GM21367 (cell line): Measurements from ENCODE around the gene IRX6.

Source experiments
- ATAC-seq: cut with Tn5 transposase; IDR thresholded peaks from one replicate; pipeline ENCODE4 v1.9.1; 2021; ENCODE audit not compliant: unreplicated experiment

The IRX6 gene

GRCh38 chr16:55322327-55322726, 1.7 kb upstream of the IRX6 start:
- ATAC-seq: no peak

- ATAC-seq: no peak
Observed at GRCh38 chr16:55324285-55325079, 479 bp downstream of the IRX6 start.

GRCh38 chr16:55325080-55325447, 1.1 kb downstream of the IRX6 start:
- ATAC-seq: no peak

GRCh38 chr16:55325458-55326109, 1.6 kb downstream of the IRX6 start:
- no peak for ATAC-seq

- ATAC-seq: no peak
Observed at GRCh38 chr16:55326261-55327092, 2.5 kb downstream of the IRX6 start.

GRCh38 chr16:55328611-55329569, 4.9 kb downstream of the IRX6 start:
- ATAC-seq: no peak

- ATAC-seq: no peak
Observed at GRCh38 chr16:55329791-55330428, 5.9 kb downstream of the IRX6 start.

- no peak for ATAC-seq
Observed at GRCh38 chr16:55330781-55331647, 7.0 kb downstream of the IRX6 start.

GRCh38 chr16:55331648-55332185, 7.7 kb downstream of the IRX6 start:
- no peak for ATAC-seq

GRCh38 chr16:55333684-55334083, 9.7 kb downstream of the IRX6 start:
- no peak for ATAC-seq

GRCh38 chr16:55338646-55339045, 14.6 kb downstream of the IRX6 start:
- no peak for ATAC-seq

GRCh38 chr16:55340445-55340844, 16.4 kb downstream of the IRX6 start:
- no peak for ATAC-seq

- no peak for ATAC-seq
Observed at GRCh38 chr16:55341681-55342080, 17.7 kb downstream of the IRX6 start.

- ATAC-seq: no peak
Observed at GRCh38 chr16:55346475-55346874, 22.5 kb downstream of the IRX6 start.

- ATAC-seq: no peak
Observed at GRCh38 chr16:55349867-55350266, 25.9 kb downstream of the IRX6 start.

- ATAC-seq: no peak
Observed at GRCh38 chr16:55350984-55351383, 27.0 kb downstream of the IRX6 start.

GRCh38 chr16:55351936-55352335, 27.9 kb downstream of the IRX6 start:
- no peak for ATAC-seq

- ATAC-seq: no peak
Observed at GRCh38 chr16:55357241-55357640, 33.2 kb downstream of the IRX6 start.

- no peak for ATAC-seq
Observed at GRCh38 chr16:55359946-55360345, 35.9 kb downstream of the IRX6 start.
